AG10803 (cell line): ENCODE measurements around the gene DPH5.

Experiments
- DNase-seq: peaks from one replicate; pipeline ENCODE4 v3.0.0; 2010; ENCODE audit warnings: low read depth
- H3K4me3 ChIP-seq: 2 replicates; pipeline ENCODE4 v1.5.1; 2011; ENCODE audit warnings: mild to moderate bottlenecking, low read length, control low read depth
- CTCF ChIP-seq: conservative IDR thresholded peaks from 2 replicates; pipeline ENCODE4 v1.5.1; 2011; ENCODE audit warnings: mild to moderate bottlenecking, low read length, control low read depth, inconsistent platforms

DPH5 gene

GRCh38 chr1:101030881-101031280, 5.3 kb upstream of the DPH5 start:
- DNase-seq = no peak
- no peak for TF ChIP-seq CTCF
- no peak overlapping the region for H3K4me3 ChIP-seq

GRCh38 chr1:101029184-101029583, 3.6 kb upstream of the DPH5 start:
- TF ChIP-seq CTCF = no peak
- no peak overlapping the region for H3K4me3 ChIP-seq
- no peak for DNase-seq

- no peak for TF ChIP-seq CTCF
- H3K4me3 ChIP-seq = no peak overlapping the region
- DNase-seq = no peak
Measured at GRCh38 chr1:101028466-101028865, 2.9 kb upstream of the DPH5 start.

GRCh38 chr1:101027194-101027772, 1.7 kb upstream of the DPH5 start:
- no peak overlapping the region for H3K4me3 ChIP-seq
- DNase-seq = no peak
- no peak for TF ChIP-seq CTCF

- peak overlapping the region; percentile 84 for H3K4me3 ChIP-seq
- TF ChIP-seq CTCF = no peak
- DNase-seq = no peak
Measured at GRCh38 chr1:101026430-101026788, 825 bp upstream of the DPH5 start.

GRCh38 chr1:101025283-101025656, 314 bp downstream of the DPH5 start:
- DNase-seq = peak; percentile 20
- no peak for TF ChIP-seq CTCF
- H3K4me3 ChIP-seq = peak overlapping the region; percentile 84

GRCh38 chr1:101022294-101022693, 3.3 kb downstream of the DPH5 start:
- peak; percentile 66 for DNase-seq
- no peak for TF ChIP-seq CTCF
- no peak overlapping the region for H3K4me3 ChIP-seq
